Stimulated activated CD4-positive, alpha-beta T cell treated with anti-CD3 and anti-CD28 coated beads, Interleukin-1b, Interleukin-23, amount 100 ng/mL, for 4 hours (primary cell): ENCODE measurements around the gene COL4A2.
"Not testable (repeated sequence)": the region's sequence is repeated elsewhere in the genome, so short reads cannot be mapped to it uniquely, and the experiment has no call there.

Experiments
- DNase-seq, 2 donors: peaks; one replicate each; pipeline ENCODE4 v3.0.0-alpha.2; 2020; ENCODE audit warnings: low read depth in 2 of 2

COL4A2 gene

DNA sequence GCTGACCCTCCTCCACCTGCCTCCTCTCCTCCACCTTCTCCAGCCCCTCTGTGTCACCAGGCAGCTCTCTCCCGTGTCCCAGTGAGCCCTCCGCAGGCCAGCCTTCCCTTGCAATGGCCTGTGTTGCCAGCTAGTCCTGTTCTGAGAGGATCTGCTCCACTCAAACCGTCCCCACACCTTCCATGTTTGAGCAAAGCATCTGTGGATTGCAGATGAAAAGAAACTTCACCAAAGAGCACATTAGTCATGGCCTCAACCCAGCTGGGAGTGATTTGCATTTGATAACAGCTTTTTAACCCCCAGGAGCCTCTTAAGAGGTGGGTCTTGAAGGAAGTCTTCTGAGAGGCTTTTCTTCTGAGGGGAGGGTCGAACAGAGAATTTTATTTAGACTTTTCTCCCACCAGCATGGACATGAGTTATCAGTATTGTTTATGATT, 72.8 kb downstream of the COL4A2 start:
- DNase-seq, result no peak

DNA sequence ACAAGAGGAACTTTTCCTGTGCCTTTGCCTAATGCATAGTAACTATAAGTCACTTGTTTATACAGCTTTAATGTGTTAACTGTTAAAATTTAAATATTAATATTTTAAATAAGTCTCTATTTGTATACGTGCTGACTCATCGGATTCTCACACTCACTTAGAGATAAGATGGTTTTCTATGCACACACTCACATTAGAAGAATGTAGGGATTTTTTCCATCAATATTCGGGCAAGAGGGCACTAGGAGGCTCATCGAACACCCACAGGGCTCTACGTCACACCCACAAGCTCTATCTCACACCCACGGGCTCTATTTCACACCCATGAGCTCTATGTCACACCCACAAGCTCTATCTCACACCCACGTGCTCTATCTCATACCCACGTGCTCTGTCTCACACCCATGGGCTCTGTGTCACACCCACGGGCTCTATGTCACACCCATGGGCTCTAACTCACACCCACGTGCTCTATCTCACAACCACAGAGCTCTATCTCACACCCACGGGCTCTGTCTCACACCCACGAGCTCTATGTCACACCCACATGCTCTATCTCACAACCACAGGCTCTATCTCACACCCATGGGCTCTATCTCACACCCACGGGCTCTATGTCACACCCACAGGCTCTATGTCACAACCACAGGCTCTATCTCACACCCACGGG, 73.4 kb downstream of the COL4A2 start:
- DNase-seq, result no peak

DNA sequence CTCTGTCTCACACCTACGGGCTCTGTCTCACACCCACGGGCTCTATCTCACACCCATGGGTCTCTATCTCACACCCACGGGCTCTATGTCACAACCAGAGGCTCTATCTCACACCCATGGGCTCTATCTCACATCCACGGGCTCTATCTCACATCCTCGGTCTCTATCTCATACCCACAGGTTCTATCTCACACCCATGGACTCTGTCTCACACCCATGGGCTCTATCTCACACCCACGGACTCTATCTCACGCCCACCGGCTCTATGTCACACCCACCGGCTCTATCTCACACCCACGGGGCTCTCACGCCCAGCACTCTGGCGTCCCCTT, 73.9 kb downstream of the COL4A2 start:
- DNase-seq, result no peak

DNA sequence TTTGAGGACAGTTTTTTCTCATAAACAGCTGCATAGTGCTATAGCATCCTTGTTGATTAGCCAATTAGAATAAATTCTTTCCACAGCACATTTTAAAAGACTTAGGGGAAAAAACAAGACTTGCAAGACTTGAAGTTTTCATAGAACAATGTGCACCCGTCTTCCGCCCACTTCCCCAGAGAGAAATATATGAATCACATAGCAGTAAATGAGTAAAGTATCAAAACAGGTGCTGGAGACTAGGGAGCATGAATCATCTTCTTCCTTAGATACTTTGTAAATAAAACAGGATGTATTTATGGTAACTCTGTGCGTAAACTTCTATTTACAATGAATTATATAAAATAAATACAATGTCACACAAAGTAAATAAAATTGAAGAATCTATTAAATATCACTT, 75.1 kb downstream of the COL4A2 start:
- DNase-seq, result no peak

DNA sequence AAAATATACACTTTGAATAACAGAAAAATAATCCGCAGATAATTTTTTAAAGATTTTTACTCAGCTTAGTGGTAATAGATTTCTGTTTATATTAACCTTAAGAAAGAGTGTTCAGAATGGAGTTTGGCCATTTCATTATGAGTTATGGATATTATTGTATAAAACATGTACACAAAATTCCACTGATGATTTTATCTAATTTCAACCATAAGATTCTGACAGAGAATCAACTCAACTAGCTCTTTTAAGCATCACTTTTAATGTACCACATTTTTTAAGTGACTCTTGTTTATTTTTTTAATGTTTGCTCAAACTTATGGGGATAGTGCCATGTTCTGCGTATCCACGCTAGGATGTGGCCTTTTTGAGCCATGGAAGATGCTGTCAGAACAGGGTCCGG, 75.7 kb downstream of the COL4A2 start:
- DNase-seq, result no peak

DNA sequence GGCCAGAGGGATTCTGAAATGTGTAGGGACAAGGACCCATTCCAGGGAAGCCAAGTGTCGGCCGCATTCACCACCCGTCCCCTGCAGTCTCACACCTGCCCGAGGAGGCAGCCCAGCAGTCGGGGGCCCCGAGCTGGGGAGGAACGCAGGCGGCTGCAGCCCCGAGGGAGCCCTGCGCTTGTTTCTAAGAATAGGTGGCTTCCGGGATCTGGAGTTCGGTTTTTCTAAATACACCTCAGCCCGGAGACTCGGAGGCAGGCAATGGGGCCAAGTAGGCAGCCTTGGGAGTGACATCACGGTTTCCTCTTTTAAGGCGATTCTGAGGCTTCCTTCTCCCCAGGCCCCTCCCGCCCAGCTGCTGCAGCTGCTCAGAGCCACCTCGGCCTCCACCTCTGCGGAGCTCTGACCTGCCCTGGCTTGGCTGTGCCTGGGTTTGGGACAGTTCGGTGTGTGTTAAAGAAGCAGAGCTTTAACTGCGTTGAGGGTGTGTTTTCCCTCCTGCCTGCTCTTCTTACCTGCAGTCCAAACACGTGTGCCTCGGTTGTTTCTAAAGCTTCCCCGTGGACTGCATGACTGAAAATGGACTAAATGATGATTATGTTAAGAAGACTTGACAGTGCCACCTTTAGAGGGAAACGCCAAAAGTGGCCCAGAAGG, 80.5 kb downstream of the COL4A2 start:
- no peak for DNase-seq

DNA sequence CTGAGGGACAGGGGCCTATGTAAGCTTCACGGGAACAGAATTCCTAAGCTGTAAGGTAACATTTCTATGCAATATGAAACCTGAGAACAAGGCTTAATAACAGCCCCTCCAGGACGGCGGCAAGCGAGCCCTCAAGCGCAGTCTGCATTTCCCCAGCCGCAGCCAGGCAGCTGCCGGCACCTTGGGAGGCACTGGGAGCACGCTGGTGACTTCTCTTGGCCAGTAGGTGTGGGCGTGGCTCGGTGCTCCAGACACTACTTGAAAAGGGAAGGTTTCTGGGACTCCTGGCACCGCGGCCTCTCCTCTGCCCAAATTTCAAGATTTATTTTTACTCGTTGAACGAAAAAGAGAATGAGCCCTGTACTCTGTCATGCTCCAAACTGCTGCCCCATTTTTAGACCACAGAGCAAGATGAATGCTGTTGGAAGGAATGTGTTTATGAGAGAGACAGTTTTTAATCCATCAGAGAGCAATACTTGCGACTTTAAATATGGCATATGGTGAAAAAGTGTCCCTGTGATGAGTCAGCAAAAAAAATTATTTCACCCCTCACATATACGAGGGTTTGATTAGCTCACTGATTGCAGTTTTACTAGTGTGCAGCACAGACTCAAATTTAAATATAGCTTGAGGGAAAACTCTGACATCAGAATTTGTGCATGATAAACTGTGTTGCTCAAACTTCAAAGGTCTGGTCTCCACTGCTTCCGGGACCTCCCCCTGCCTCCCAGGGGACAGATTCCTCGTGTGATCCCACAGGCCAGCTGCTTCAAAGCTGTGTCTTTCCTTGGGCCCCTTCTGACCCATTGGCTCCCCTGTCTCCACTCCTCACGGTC, 81.2 kb downstream of the COL4A2 start:
- DNase-seq, result no peak

DNA sequence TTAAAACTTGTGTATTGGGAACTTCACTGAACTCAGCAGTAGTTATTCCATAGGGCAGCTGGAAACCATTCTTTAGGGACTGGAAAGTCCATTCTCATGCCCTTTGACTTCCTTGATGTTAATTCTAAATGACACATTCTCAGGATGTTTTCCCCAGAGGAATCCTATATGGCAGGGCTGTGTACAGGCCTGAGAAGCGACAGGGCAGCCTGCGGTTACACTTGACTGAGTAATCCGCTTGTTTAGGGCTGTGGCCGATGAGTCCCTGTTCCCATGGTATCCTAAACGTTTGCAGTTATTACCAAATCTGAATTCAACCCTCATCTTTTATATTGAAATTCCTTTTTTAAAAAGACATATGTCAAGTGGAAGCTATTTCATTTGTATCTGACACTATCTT, 83.5 kb downstream of the COL4A2 start:
- no peak for DNase-seq

DNA sequence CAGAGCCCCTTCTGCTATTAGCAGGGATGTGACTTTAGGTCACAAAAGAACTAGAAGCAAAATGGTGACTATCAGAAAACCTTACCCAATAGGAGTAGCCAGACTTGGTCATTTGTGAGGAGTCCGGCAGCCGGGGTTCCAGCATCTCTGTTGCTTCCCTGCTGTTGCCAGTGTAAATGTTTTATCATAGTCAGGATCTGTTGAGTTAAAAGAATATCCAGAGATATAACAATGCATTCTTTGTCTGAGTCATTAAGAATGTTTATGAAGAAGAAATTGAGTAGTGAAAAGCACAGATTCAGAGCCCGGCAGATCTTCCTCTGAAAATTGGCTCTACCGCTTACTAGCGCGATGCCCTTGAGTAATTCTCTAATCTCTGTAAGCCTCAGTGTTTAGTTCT, 84.2 kb downstream of the COL4A2 start:
- DNase-seq, result no peak

DNA sequence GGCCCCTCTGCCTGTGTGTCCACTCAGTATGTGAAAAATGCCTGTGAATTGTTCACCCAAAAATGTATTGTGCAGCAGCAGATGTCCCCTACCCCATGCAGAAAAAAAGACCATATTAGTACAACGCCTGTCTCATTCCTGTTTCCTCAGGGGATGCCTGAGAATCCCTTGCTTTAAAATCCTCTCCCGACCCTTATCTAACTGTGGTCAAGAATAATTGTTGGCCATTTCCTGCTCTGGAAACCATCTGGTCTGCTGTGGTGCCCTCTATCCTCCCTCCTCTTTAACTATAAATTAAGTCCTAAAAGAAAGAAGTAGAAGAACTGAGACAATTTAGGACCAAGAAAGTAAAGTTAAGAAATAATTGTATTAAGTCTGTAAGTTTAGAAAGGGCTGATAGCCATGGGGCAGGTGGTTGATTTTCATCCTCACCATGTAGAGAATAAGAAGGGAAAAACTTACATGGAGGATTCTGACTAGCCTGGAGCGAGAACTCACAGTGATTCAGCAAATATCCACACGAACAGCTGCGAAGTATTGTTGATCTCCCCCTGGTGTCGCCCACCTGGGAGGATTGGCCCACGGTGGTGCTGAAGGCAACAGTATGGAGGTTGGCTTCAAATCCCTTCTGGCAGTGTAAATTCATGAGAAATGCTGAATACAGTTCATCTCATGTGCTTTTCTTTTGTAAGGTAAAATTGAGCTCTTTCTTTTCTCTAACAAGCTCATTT, 85.6 kb downstream of the COL4A2 start:
- no peak for DNase-seq

DNA sequence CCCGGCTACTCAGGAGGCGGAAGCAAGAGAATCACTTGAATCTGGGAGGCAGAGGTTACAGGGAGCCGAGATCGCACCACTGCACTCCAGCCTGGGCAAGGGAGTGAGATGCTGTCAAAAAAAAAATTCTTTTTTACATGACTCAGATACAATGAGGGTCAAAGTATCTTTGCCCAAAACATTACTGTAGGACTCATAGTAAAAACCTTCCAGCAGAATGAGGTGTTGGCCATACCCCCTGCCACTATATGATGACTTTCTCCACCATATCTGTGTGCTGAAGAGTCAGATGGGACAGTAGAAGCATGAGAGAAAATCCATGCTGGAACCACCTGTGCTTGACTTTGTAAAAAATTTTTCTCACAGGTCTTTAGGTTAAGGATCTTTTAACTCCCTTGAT, 86.7 kb downstream of the COL4A2 start:
- no peak for DNase-seq

DNA sequence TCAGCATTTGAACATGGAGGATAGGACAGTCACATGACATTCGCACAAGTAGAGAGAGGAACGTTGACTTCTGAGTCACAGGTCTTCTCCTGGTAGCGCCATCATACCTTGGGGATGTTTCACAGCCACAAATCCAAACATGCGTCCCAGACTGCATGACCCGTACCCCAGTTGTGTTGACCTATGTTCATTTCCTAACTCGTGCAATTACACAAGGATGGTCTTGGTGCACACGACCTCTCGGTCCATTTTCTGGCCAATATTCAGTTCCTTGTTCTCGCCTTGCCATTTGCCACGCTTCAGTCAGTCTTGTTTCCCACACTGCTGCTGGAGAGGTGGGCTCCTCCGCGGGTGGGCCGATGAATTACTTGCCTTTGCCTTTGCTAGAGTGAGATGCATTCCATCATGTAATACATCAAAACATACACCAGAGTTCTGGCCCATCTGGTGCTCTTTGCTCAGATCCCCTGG, 87.3 kb downstream of the COL4A2 start:
- no peak for DNase-seq

DNA sequence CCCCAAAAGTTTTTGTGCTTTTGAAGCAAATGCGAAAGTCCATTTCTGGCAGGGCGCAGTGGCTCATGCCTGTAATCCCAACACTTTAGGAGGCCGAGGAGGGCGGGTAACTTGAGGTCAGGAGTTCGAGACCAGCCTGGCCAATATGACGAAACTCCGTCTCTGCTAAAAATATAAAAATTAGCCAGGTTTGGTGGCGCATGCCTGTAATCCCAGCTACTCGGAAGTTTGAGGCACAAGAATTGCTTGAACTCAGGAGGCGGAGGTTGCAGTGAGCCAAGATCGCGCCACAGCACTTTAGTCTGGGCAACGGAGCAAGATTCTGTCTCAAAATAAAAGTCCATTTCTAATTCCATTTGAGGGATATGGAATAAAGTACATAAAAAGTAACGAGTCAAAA, 88.5 kb downstream of the COL4A2 start:
- DNase-seq, result not testable (repeated sequence)

DNA sequence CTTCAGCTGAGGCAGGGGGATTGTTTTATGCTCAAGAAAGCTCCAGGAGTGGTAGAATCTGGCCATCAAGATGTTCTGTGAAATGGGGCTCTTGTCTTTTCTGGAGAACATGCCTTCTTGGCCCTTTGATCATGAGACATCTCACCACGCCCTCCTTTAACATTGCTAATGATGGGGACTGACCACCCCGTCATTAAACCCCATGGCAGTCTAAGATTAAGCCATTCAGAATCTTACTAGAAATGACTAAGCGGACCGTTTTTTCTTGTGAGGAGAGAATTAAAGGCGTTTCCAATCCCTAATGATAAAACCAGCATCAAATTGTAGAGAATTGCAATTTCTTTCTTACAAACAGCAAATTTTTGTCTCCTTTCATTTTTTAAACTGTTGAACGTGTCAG, 89.4 kb downstream of the COL4A2 start:
- no peak for DNase-seq

DNA sequence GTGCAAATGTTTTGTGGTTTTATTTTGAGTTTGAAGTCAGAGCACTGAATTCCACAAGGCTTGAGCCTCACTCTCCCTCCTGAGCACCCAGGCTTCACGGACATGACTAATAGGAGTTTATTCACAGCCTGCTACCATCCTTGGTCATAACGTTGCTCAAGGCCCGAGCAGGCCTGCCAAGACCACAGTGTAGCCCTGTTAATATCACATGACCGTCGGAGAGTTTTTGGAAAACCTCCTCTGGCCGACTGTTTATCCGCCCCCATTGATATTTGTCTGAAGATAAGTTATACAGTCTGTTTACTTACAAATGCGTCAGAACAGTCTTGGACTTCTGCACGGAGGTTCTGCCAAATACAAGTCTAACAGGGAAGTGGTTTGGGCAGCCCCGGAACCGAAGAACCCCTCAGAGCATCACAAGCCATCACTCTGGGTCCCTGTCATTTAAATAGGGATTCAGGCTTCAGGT, 89.9 kb downstream of the COL4A2 start:
- DNase-seq, result no peak

DNA sequence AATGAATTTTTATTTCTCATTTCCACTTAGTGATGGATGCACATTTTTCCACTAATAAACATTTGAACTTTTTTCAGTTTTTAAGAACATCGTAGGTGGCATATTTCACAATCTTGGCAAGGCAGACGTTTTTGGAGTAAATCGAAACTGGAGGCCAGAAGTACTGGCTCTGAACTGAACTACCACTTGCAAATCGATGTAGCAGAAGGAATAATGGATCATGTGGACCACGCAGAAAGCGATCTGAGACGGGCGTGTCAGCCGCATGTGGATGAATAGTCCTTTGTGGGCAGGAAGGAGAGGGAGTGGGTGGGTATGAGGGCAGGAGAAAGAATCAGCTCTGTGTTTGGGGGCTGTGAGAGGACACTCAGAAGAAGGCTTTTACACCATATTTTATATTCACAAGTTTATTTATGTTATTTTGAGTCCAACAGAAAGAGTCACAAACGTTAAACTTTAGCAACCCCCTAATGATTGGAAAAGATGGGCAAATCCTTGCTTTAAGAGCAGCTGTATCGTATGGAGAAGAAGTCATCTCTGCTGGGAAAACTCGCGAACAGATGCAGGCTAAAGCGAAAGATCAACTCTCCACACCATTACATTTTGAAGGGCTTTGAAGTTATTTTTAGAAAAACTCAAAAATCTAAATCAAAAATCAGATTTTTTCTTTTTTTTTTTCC, 90.5 kb downstream of the COL4A2 start:
- DNase-seq, result no peak

DNA sequence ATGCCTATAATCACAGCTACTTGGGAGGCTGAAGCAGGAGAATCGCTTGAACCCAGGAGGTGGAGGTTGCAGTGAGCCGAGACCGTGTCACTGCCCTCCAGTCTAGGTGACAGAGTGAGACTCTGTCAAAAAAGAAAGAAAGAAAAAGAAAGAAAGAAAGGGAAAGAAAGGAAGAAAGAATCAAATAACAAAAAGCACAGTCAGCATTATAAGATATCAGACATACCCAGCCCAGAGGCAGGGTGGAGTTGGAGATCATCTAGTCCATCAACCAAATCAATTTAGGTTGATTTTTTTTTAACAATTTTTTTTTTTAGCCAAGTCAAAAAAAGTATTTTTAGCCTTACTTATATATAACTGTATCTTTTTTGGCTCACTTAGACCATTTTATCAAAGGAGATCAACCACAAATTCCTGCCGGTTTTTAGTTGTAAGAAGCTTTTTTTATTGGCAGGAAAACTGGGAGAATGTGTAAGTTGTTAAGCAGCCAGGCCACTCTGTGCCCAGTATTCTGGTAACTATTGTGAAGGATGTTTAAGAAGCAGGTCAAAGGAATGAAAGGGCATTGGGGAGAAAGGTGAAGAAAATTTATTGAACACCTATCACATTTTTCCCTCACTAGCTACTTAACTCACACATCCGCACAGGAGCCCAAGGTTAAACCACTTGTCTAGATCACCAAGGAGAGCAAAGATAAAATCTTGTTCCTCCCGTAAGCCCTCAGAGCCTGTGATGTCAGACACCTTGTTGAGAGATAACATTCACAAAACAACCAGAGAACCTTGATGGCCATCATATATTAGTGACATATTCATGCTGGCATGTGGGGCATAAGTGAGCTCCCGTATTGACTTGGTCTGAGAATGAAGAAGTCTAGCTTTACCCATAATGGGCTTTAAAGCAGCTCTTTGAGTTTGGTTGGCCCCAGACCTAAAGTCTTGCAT, 91.8 kb downstream of the COL4A2 start:
- no peak for DNase-seq

DNA sequence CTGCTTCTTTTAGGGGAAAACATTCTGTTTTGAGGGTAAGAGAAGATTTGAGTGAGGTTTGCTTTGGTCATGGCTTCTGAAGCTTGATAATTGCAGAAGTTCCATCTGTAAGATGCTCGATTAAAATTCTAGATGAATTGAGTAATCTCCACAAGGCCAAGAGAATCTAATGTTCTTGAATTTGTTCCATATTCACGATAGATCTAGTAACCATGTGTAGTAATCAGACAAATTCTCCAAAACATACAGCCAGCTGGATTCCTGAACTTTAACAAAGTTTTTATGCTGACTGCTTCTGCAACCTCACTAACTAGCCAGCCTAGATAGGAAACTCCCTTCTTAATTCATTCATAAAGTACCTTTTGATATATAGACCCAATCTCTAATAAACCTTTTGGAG, 92.7 kb downstream of the COL4A2 start:
- no peak for DNase-seq

DNA sequence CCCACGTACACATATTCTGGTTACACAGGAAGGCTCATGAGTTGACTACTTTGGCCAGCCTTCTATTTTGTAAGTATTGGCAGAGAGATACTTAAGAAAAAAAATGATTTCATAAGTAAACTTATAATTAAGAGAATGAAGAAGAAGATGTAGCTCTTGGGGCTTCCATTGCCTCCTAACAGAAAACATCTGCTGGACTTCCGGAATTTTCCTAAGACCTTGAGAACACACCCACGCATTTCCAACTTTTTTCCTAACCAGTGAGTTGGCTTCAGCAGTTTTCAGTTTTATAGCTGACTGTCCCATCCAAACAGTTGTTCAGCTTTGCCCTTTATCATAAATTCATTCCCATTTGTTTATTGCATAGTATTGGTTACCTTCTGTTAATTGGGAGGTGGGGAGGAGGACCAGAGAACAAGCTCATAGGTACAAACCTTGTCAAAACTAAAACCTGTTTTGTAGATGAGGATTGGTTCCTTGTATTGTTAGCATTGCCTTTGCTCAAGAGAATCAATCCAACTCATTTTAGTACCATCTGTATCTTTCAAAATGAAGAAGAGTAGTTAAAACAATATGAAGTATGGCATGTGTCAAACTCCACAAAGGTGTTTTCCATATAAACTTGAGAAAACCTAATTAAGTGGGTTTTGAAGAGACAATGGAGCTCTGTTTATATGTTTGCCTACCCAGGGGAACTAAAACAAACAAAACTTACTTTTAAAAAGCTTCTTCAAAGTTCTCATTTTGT, 93.9 kb downstream of the COL4A2 start:
- DNase-seq, result no peak
